ENCODE data around the gene SYNCRIP. TPM values are rescaled to one million over a fixed set of nuclear protein-coding genes. Genes with fewer than 3 reads are reported as not detected.

SYNCRIP gene
- total RNA-seq, 1 donor from 2014 or later = 136 TPM

GRCh38 chr6:85677234-85677956 lies 34.7 kb upstream of the SYNCRIP start:
- peaks cover 13% of the 10 kb centered on the region for H3K4me1 Mint-ChIP-seq (ENCODE audit: low read depth, unreplicated experiment)

GRCh38 chr6:85676086-85676729 lies 33.5 kb upstream of the SYNCRIP start:
- Histone ChIP-seq H3K4me2 (ENCODE audit: low read length) (peak overlapping the region; percentile 92), H4K20me1 (ENCODE audit: insufficient read depth, low read length) (peaks cover 57% of the 10 kb centered on the region), H3K27me3 (ENCODE audit: insufficient read depth, low read length) (no peaks in the 10 kb centered on the region), H3K4me1 (ENCODE audit: insufficient read depth, low read length) (peaks cover 7% of the 10 kb centered on the region), H3K9ac (ENCODE audit: low read length) (peak overlapping the region; percentile 99), H2AFZ (ENCODE audit: low read depth, low read length) (no peak overlapping the region), H3K9me3 (ENCODE audit: insufficient read depth, low read depth, low read length) (no peaks in the 10 kb centered on the region), H3K27ac (ENCODE audit: low read depth, low read length) (no peak overlapping the region), H3K4me3 (ENCODE audit: insufficient read depth, low read depth, low read length) (peak overlapping the region; percentile 100), H3K79me2 (ENCODE audit: insufficient read depth, low read length) (peaks cover 69% of the 10 kb centered on the region), H3K36me3 (ENCODE audit: insufficient read depth, low read length) (peaks cover 35% of the 10 kb centered on the region)
- Mint-ChIP-seq H3K9me3 (ENCODE audit: unreplicated experiment) (no peaks in the 10 kb centered on the region), H3K36me3 (ENCODE audit: low read depth, unreplicated experiment) (peaks cover 28% of the 10 kb centered on the region), H3K4me1 (ENCODE audit: low read depth, unreplicated experiment) (peaks cover 13% of the 10 kb centered on the region), H3K27me3 (ENCODE audit: low read depth, unreplicated experiment) (no peaks in the 10 kb centered on the region), H3K27ac (ENCODE audit: unreplicated experiment) (peak overlapping the region; percentile 13), H3K4me3 (ENCODE audit: unreplicated experiment) (peak overlapping the region; percentile 100)
- TF ChIP-seq CTCF (IDR thresholded peaks at IDR 0.05; ENCODE audit: insufficient read depth, low read depth, low read length) (no peak), EZH2 (IDR thresholded peaks at IDR 0.05; ENCODE audit: insufficient read depth, low read length) (no peak)
- DNase-seq (ENCODE audit: low read depth) (no peak), FAIRE-seq (no peak)

More at GRCh38 chr6:85677234-85677956, 34.7 kb upstream of the SYNCRIP start:
- Histone ChIP-seq H3K4me1 (ENCODE audit: insufficient read depth, low read length) (peaks cover 7% of the 10 kb centered on the region), H3K4me2 (ENCODE audit: low read length) (peak overlapping the region; percentile 92), H3K27ac (ENCODE audit: low read depth, low read length) (peak overlapping the region; percentile 85), H3K4me3 (ENCODE audit: insufficient read depth, low read depth, low read length) (peak overlapping the region; percentile 100), H3K9me3 (ENCODE audit: insufficient read depth, low read depth, low read length) (no peaks in the 10 kb centered on the region), H2AFZ (ENCODE audit: low read depth, low read length) (no peak overlapping the region), H3K79me2 (ENCODE audit: insufficient read depth, low read length) (peaks cover 69% of the 10 kb centered on the region), H3K27me3 (ENCODE audit: insufficient read depth, low read length) (no peaks in the 10 kb centered on the region), H4K20me1 (ENCODE audit: insufficient read depth, low read length) (peaks cover 57% of the 10 kb centered on the region), H3K36me3 (ENCODE audit: insufficient read depth, low read length) (peaks cover 35% of the 10 kb centered on the region), H3K9ac (ENCODE audit: low read length) (peak overlapping the region; percentile 99)
- TF ChIP-seq EZH2 (IDR thresholded peaks at IDR 0.05; ENCODE audit: insufficient read depth, low read length) (no peak), CTCF (IDR thresholded peaks at IDR 0.05; ENCODE audit: insufficient read depth, low read depth, low read length) (peak; percentile 9)
- Mint-ChIP-seq H3K4me3 (ENCODE audit: unreplicated experiment) (peak overlapping the region; percentile 100), H3K27ac (ENCODE audit: unreplicated experiment) (peak overlapping the region; percentile 99), H3K27me3 (ENCODE audit: low read depth, unreplicated experiment) (no peaks in the 10 kb centered on the region), H3K36me3 (ENCODE audit: low read depth, unreplicated experiment) (peaks cover 28% of the 10 kb centered on the region), H3K9me3 (ENCODE audit: unreplicated experiment) (no peaks in the 10 kb centered on the region)
- no peak for DNase-seq (ENCODE audit: low read depth)
- no peak for FAIRE-seq
